NCI-H345 (cell line): Measurements from ENCODE around the gene REG3A.
A peak's percentile ranks its signal among the peaks of the same experiment; 100 is the strongest.

Source experiments
- DNase-seq: peaks from one replicate; lab custom pipeline; 2025; lab: John Stamatoyannopoulos, UW

The REG3A gene

GRCh38 chr2:79159653-79160052 lies at the start of gene REG3A:
Gene REG3A (minus strand): TSS chr2:79159753. CDS start chr2:79159405, 348 bp downstream.
- no peak for DNase-seq

GRCh38 chr2:79200762-79201161 lies 41.2 kb upstream of the REG3A start:
- DNase-seq: no peak

- no peak for DNase-seq
These were observed 32.3 kb upstream of the REG3A start for GRCh38 chr2:79191816-79192215.

DNA sequence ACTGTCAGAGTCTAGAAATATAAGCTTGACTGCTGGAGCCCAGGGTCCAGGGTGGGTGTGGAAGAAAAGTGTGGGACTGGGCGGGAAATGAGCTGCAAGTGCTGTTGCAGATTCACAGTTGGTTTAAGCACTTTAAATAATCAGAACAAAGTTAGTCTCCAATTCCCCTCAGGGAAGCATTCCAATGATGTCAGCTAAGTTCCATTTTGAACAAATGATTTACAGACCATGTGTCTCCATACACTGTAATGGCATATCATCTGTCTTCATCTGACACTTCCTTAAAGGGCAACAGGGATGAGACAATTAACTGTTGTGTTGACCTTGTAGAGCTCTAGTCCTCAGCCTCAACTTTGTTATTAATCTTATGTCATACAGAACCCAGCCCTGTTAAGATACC lies 31.5 kb upstream of the REG3A start:
- DNase-seq: no peak

GRCh38 chr2:79189465-79189864 lies 29.9 kb upstream of the REG3A start:
- no peak for DNase-seq

DNA sequence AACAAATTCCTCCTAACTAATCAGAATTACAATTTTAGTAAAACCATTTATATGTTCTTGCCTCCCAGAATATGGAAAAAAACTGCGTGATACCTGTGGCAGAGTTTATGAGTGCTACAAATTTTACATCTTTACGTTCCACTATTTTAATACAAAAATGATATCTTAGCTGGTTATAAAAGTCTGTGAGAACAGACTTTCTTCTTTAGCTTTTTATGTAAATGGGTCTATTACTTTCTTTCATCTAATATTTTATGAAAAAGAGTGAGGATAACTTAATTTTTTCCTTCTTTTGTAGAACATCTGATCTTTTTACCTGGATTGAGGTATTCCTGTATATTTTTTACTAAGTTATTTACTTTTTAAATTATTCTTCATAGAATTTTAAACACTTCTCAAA lies 22.1 kb upstream of the REG3A start:
- DNase-seq: no peak

DNA sequence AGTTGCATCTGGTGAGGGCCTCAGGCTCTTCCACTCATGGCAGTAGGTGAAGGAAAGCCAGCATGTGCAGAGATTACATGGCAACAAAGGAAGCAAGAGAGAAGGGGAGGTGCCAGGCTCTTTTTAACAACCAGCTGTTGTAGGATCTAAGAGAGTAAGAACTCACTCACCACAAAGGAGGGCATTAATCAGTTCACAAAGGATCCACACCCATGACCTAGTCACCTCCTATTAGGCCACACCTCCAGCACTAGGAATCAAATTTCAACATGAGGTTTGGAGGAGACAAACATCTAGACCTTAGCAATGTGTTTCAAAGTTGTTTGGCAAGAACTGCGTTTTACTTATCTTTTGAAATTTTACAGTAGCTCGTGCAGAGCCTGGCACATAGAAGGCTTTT lies 20.5 kb upstream of the REG3A start:
- peak; percentile 0 for DNase-seq

GRCh38 chr2:79179036-79179435 lies 19.5 kb upstream of the REG3A start:
- DNase-seq: peak; percentile 7

DNA sequence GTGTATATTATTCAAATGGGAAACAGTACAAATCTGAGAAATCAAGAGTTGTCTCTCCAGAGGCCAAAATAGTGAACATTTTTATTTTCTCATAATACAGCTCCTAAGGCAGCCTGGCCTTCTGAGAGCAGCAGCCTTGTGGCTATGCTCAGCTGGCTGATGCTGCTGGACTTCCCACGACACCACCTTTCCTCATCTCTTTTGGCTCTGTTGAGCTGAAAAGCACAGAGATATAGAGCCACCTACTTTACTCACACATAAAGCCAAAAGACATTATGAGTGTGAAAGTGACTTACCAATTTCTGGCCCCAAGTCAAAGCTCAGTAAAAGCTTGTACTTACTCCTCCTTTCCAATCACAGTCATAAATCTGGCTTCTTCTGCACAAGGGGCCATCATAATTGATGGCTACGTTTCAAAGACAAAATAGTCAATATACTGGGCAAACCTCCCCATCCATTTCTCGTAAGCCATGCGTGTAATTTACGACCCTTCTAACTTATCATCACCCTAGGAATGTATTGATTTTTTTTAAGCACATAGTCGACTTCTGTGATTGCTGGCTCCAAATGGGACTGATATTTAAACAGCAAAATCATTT lies 18.6 kb upstream of the REG3A start:
- DNase-seq: peak; percentile 33

- no peak for DNase-seq
These were observed 11.9 kb upstream of the REG3A start for GRCh38 chr2:79171348-79171958.

- no peak for DNase-seq
These were observed 3.2 kb upstream of the REG3A start for GRCh38 chr2:79162801-79163200.

DNA sequence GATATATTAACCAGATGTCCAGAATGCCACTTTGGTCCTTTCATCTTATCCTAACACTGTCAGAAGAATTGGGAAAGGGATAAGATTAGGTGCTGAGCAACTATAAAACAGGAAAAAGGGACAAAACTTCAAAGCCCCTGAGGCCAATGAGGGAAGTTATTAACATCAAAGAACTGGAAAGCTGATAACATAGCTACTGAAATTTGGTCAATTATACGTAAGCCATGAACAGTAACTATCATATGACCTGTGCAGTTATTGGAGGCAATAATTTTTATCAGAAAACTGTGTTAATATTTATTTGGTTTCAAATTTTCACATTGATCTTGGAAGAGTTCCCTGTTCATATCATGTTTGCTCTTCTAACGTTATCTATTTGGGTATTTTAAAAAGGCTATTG lies 2.6 kb upstream of the REG3A start:
- no peak for DNase-seq

DNA sequence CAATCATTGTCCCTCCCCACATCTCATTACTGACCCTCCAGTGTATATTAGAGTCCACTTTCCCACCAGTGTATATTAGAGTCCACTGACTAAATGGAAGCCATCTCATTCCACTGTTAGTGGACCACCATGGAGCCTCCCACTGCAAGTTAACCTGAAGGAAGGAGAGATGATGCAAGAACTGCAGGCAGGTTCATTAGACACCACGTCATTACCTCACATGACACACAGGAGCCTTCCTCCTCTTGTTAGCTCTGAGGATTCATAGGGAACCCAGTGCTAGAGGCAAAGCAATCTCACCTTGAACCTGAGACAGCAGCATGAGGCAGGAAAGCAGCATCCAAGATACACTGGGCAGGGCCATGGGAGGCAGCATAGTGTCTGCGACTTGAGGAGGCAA lies 523 bp downstream of the REG3A start:
- no peak for DNase-seq

- no peak for DNase-seq
These were observed 3.6 kb downstream of the REG3A start for GRCh38 chr2:79155826-79156476.

DNA sequence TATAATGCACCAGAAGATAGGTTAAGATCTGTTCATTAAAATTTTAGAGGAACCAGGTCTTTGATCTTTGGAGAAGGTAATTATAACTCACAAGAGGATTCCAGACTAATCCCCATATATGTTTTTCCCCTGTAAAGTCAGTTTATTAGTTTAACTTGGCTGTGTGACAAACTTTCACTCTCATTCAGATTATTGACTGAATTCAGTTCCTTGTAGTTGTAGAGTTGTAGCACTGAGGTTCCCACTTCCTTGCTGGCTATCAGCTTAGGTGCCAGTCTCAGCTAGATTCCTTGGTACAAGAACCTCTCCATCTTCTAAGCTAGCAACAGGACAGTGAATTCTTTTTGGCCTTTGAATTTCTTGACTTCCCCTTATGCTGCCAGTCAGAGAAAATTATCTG lies 20.1 kb downstream of the REG3A start:
- no peak for DNase-seq

- no peak for DNase-seq
These were observed 21.2 kb downstream of the REG3A start for GRCh38 chr2:79138385-79138784.

DNA sequence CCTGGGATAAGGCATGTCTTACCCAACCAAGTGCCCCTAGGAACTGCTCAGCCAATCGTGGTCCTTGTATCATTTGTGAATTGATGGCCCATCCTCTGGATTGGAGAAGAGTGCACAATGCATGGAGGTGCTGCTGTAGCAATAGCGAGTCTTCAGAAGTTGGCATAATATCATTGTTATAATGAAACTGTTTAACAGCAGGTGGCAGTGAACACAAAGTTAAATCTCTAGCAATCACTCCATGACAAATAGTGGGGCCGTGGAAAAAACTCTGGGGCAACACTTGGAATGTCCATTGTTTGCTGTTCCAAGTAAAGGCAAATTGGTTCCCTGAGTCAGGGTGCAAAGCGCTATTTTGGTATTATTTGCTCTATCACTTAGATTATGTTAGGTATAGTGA lies 27.9 kb downstream of the REG3A start:
- no peak for DNase-seq

DNA sequence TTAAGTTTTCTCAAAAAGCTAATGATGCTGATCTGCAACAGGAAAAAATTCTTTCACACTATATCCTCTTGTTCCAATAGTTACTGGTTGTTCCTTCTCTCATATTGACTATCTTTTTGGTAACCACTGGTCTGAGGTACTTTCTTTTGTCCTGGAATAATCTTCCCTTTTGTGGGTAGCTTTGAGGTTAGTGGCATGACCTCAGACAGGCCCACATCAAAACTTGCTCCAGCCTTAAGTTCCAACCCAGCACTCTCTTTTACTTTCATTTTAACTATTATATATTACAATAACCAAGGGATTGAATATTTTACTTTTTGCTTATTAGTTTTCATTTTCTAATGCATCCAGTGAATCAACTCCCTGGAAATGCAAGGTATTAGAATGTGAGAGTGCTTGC lies 29.7 kb downstream of the REG3A start:
- DNase-seq: no peak

GRCh38 chr2:79129260-79129659 lies 30.3 kb downstream of the REG3A start:
- DNase-seq: no peak

DNA sequence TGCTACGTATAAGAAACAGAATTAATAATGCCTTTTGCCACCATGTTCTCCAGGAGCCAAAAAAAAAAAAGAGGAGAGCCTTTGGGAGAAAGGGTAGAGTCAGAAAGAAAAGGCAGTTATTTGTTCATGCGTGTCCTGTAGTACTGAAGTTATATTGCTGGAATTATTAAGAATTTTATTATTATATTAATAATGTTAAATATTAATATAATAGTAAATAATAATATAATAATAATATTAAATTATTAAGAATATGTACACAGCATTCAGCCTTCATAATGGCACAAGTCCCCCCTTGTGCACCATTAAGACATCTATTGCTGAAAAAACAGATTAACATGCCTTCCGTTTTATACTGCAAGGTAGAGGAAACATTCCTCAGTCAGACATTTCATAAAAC lies 31.1 kb downstream of the REG3A start:
- no peak for DNase-seq

GRCh38 chr2:79125721-79125985 lies 33.9 kb downstream of the REG3A start:
- no peak for DNase-seq

DNA sequence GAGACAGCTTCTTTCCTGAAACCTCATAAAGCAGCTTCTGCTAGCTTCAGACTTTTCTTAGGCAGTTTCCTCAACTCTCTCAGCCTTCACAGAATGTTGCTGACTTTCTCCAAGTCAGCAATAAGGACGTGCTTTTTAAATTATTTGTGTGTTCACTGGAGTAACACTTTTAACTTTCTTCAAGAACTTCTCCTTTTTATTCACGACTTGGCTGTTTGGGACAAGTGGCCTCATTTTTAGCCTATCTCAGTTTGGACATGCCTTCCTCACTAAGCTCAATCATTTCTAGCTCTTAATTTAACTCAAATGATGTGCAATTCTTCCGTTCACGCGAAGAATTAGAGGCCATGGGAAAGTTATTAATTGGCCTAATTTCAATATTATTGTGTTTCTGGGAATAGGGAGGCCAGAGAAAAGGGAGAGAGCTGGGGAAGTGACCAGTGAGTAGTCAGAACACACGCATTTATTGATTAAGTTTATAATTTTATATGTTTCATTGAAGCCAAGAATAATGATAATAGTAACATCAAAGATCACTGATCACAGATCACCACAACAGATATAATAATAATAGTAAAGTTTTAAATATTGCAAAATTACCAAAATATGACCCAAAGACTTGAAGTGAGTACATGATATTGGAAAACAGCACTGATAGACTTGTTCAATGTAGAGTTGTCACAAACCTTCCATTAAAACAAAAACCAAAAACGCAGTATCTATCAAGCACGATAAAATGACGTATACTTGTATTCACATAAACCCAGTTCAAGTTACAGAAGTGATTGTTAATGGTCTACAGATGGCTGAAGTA lies 34.4 kb downstream of the REG3A start:
- no peak for DNase-seq

DNA sequence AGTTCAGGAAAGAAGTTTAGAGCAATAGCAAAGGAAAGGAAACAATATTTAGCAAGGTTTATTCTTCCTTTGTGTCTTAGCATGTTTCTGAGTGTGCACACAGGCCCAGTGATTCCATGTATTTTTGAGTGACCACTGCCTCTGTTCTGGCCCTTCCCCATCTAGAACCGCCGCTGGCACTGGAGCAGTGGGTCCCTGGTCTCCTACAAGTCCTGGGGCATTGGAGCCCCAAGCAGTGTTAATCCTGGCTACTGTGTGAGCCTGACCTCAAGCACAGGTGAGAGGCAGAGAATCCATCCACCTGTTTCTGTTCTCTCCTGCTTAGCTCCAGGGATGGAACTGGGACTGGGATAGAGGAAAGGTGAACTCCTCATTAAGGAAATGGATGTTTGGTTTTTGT lies 36.9 kb downstream of the REG3A start:
- no peak for DNase-seq
